Lung (tissue), 12 donors: ENCODE measurements around the gene SEC31B. TPM values are rescaled to one million over a fixed set of nuclear protein-coding genes. Genes with fewer than 3 reads are reported as not detected.

ENCODE experiments used
- ATAC-seq: fragments of 200-7000 bp; cut with Tn5 transposase; one replicate; pipeline ENCODE4 v1.9.1; 2020; ENCODE audit warnings: moderate number of reproducible peaks; ENCODE audit not compliant: insufficient read depth, low FRiP score
- DNase-seq, 3 donors: peaks; one replicate each; pipeline ENCODE4 v3.0.0-alpha.2; 2013 to 2017
- H3K27ac ChIP-seq, 2 donors: one replicate each; pipeline ENCODE4 v1.5.1; 2013; ENCODE audit warnings: mild to moderate bottlenecking in 2 of 2, moderate library complexity in 2 of 2, control low read depth in 1 of 2, inconsistent platforms in 1 of 2, low read depth in 1 of 2, low read length in 1 of 2
- H3K27me3 ChIP-seq, 3 donors: one replicate each; pipeline ENCODE4 v1.5.1; 2013; ENCODE audit warnings: low read length in 2 of 3; ENCODE audit not compliant: control insufficient read depth in 3 of 3, insufficient read depth in 3 of 3
- H3K36me3 ChIP-seq, 4 donors: one replicate each; pipeline ENCODE4 v1.5.1; 2013; ENCODE audit warnings: low read length in 4 of 4, mild to moderate bottlenecking in 1 of 4, moderate library complexity in 1 of 4; ENCODE audit not compliant: control insufficient read depth in 4 of 4, insufficient read depth in 4 of 4
- H3K4me1 ChIP-seq, 5 donors: one replicate each; pipeline ENCODE4 v1.5.1; 2013; ENCODE audit warnings: low read length in 5 of 5, mild to moderate bottlenecking in 2 of 5, moderate library complexity in 1 of 5; ENCODE audit not compliant: control insufficient read depth in 5 of 5, insufficient read depth in 5 of 5
- H3K4me3 ChIP-seq: one replicate; pipeline ENCODE4 v1.5.1; 2013; ENCODE audit warnings: mild to moderate bottlenecking, control low read depth, moderate library complexity
- H3K9ac ChIP-seq, 2 donors: one replicate each; pipeline ENCODE4 v1.5.1; 2013; ENCODE audit warnings: low read length in 2 of 2, control low read depth in 1 of 2; ENCODE audit not compliant: insufficient read depth in 1 of 2
- H3K9me3 ChIP-seq, 4 donors: one replicate each; pipeline ENCODE4 v1.5.1; 2013; ENCODE audit warnings: low read length in 3 of 4, mild to moderate bottlenecking in 1 of 4, moderate library complexity in 1 of 4; ENCODE audit not compliant: control insufficient read depth in 4 of 4, insufficient read depth in 3 of 4
- WGBS, 2 donors: extraction: QIAGEN DNeasy Blood & Tissue Kit; methylation state at CpG; one replicate each; pipeline ENCODE4 v1.1.7; 2013; 5-methylcytosine and 5-hydroxymethylcytosine counted together
- polyA plus RNA-seq, 2 donors: library from polyadenylated mRNA; stranded (reverse); fragments of 200-250 nt; gene quantifications; one replicate each; pipeline ENCODE4 v1.2.1, GENCODE V29; 2013
- total RNA-seq, 2 donors: library from RNA; depleted of rRNA in 1 of 2; stranded (reverse); fragments of >200 nt in 1 of 2; gene quantifications; one replicate each; pipeline ENCODE4 v1.2.1, GENCODE V29; 2014 to 2021
- TF ChIP-seq, protein P1 (sequence below): IDR thresholded peaks from 2 replicates; pipeline ENCODE4 v1.5.1; 2012; ENCODE audit warnings: mild to moderate bottlenecking; ENCODE audit errors: control extremely low read depth, extremely low read depth
- donor health status: control.
- donor health status: control.
- donor health status: Bipolar disorder and iron deficiency.
- donor health status: healthy.
- donor health status: DM: yes; HTN: yes; CAD: no.

The SEC31B gene
- total and polyA plus RNA-seq, 4 donors, result 4.8 to 10.5 (median 9.4) TPM

DNA sequence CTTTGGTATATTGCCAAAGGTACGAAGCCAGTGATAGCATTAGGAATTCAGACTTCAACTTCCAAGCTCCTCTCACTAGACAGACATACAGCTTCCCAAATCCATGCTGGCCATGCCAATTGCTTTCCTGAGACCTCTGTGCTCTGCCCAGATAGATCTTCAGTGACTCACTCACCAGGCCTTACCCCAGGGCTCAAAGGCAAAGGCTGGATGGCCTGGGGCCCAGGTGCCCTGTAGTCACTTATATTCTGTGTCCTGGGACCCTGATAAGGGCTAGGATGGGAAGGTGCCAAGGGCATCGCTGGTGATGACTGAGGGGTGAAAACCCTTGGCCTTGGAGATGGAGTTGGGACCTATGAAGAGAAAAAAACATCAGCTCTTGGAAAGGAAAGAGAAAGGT lies 29.1 kb downstream of the SEC31B start:
- DNase-seq (no peak), ATAC-seq (no peak)
- 92 to 94% methylated on average over 2 of the region's 2 CpGs for WGBS, 2 donors
- H3K36me3 ChIP-seq, result peaks cover 3 to 27% (median 10%) of the 10 kb centered on the region in 4 donors
- H3K9me3 ChIP-seq, result peaks cover 0 to 3% (median 0%) of the 10 kb centered on the region in 4 donors
- no peaks in the 10 kb centered on the region for H3K4me1 ChIP-seq
- no peak overlapping the region for H3K4me3 ChIP-seq
- TF ChIP-seq, protein P1, sequence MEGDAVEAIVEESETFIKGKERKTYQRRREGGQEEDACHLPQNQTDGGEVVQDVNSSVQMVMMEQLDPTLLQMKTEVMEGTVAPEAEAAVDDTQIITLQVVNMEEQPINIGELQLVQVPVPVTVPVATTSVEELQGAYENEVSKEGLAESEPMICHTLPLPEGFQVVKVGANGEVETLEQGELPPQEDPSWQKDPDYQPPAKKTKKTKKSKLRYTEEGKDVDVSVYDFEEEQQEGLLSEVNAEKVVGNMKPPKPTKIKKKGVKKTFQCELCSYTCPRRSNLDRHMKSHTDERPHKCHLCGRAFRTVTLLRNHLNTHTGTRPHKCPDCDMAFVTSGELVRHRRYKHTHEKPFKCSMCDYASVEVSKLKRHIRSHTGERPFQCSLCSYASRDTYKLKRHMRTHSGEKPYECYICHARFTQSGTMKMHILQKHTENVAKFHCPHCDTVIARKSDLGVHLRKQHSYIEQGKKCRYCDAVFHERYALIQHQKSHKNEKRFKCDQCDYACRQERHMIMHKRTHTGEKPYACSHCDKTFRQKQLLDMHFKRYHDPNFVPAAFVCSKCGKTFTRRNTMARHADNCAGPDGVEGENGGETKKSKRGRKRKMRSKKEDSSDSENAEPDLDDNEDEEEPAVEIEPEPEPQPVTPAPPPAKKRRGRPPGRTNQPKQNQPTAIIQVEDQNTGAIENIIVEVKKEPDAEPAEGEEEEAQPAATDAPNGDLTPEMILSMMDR, result no peak
- H3K27ac ChIP-seq, result no peak overlapping the region
- peaks cover 0 to 4% (median 0%) of the 10 kb centered on the region in 3 donors for H3K27me3 ChIP-seq
- no peak overlapping the region for H3K9ac ChIP-seq

DNA sequence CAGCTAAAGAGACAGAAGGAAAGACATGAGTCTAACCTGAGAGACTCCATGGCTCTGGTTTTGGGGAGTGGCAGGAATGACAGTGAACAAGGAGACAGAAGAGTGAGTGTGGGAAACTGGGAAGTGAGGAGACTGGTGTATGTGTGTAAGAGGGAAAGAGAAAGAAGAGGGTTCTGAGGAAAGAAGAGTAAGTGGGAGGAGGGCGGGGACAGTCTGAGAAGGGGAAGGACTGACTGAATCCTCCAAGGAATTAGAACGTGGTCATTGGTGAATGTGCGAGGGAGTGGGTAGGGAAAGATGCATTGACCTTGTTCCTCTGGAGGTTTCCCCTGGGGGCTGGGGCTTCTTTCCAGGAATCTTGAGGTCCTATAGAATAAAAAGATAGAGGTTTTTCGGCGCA lies 30.3 kb downstream of the SEC31B start:
- no peak overlapping the region for H3K4me3 ChIP-seq
- no peak overlapping the region for H3K9ac ChIP-seq
- H3K9me3 ChIP-seq, result peaks cover 0 to 3% (median 0%) of the 10 kb centered on the region in 4 donors
- H3K27ac ChIP-seq, result no peak overlapping the region
- ATAC-seq (no peak), DNase-seq (no peak)
- TF ChIP-seq, protein P1, result no peak
- 89 to 96% methylated on average over 5 of the region's 5 CpGs for WGBS, 2 donors
- peaks cover 0 to 4% (median 0%) of the 10 kb centered on the region in 3 donors for H3K27me3 ChIP-seq
- no peaks in the 10 kb centered on the region for H3K4me1 ChIP-seq
- peaks cover 3 to 27% (median 6%) of the 10 kb centered on the region in 4 donors for H3K36me3 ChIP-seq

DNA sequence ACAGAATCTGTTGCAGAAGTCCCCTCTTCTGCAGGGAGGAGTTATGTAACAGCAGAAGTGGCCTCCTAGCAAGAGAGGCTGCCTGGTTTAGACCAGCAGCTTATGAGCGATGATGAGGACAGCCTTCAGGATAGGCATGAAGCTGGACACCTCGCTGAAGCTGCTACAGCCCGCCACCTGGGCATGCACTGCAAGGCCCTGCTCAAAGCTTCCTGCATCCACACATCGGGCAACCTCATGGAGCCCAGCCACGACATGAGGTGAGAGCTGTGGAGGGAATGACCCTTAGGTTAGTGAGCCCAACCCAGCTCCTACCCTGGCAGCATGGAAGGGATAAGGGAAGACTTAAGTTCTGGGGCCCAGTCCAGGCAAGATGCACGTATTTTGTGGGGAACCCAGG lies 32.1 kb downstream of the SEC31B start:
- ATAC-seq (no peak), DNase-seq (no peak)
- Histone ChIP-seq H3K9me3 (peaks cover 0 to 3% (median 0%) of the 10 kb centered on the region in 4 donors), H3K9ac (no peak overlapping the region), H3K27me3 (peaks cover 0 to 18% (median 13%) of the 10 kb centered on the region in 3 donors), H3K27ac (no peak overlapping the region), H3K4me3 (no peak overlapping the region), H3K36me3 (peaks cover 3 to 26% (median 5%) of the 10 kb centered on the region in 4 donors), H3K4me1 (peaks cover 0 to 7% (median 3%) of the 10 kb centered on the region in 5 donors)
- TF ChIP-seq, protein P1, result no peak
- WGBS, 2 donors, result 92 to 95% methylated on average over 6 of the region's 6 CpGs
